Peyer's patch (tissue), 4 donors: ENCODE results near the gene GMEB1.
"Not testable (repeated sequence)": the region's sequence is repeated elsewhere in the genome, so short reads cannot be mapped to it uniquely, and the experiment has no call there.

ENCODE experiments used
- CTCF ChIP-seq, 6 experiments: fragments of 450-650 bp in 4 of 6; fragments of 200-600 bp in 2 of 6; sonication (generic) in 1 of 6; IDR thresholded peaks; one replicate each; pipeline ENCODE4 v1.5.1; 2017 to 2019; ENCODE audit warnings: antibody characterized with exemption in 6 of 6, mild to moderate bottlenecking in 3 of 6, moderate library complexity in 1 of 6
- POLR2A ChIP-seq, 2 donors: fragments of 450-650 bp; IDR thresholded peaks; one replicate each; pipeline ENCODE4 v1.5.1; 2017; ENCODE audit warnings: antibody characterized with exemption in 2 of 2, mild to moderate bottlenecking in 2 of 2, moderate library complexity in 2 of 2

DNA sequence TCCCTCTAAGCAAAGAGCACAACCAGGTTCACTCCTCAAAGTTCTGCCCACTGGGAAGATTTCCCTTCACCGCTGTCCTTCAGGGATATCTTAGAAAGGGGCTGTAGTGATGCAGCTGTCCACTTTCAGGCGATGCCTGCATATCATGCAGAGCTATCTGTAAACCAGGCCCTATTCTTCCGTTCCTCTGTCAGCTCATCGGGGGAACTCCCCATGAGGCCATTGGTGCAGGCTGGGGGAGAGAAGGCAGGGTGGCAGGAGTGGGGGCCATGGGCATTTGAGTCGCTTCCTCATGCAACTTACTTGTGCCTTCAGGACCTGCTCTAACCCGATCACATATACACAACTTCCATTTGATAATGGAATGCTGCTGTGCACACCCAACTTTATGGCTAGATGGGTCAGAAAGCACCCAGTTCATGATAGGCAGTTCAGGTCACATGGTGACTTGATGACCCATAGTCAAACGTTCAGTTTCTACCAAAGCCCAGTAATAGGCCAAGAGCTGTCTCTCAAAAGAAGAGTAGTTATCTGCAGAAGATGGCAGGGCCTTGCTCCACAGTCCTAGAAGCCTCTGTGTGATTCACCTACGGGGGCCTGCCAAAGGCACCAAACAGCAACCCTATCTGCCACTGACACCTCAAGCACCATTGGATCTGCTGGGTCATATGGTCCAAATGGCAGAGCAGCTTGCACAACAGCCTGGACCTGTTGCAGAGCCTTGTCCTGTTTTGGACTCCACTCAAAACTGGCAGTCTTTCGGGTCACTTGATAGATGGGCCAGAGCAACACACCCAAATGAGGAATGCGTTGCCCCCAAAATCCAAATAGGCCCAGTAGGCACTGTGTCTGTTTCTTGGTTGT lies 12.9 kb upstream of the GMEB1 start:
- not testable (repeated sequence) for TF ChIP-seq CTCF, POLR2A (IDR thresholded peaks at IDR 0.05)
